Astrocyte of the cerebellum (primary cell): ENCODE measurements around the gene ZNF329.
"Not testable (repeated sequence)": the region's sequence is repeated elsewhere in the genome, so short reads cannot be mapped to it uniquely, and the experiment has no call there.

Experiments
- DNase-seq: peaks from one replicate; pipeline ENCODE4 v3.0.0-alpha.2; 2011; ENCODE audit warnings: low read depth
- H3K4me3 ChIP-seq: 2 replicates; pipeline ENCODE4 v1.5.1; 2011; ENCODE audit warnings: mild to moderate bottlenecking, low read depth, low read length, moderate library complexity
- in situ Hi-C: cut with HindIII; loops from 2 replicates; pipeline ENCODE4 v1.10.0; 2017; ENCODE audit warnings: low sequenced_read_pairs
- TF ChIP-seq, protein P1 (sequence below): IDR thresholded peaks from 2 replicates; pipeline ENCODE4 v1.5.1; 2012; ENCODE audit warnings: low read length, low read depth, moderate library complexity, mild to moderate bottlenecking; ENCODE audit errors: missing control alignments

The ZNF329 gene

DNA sequence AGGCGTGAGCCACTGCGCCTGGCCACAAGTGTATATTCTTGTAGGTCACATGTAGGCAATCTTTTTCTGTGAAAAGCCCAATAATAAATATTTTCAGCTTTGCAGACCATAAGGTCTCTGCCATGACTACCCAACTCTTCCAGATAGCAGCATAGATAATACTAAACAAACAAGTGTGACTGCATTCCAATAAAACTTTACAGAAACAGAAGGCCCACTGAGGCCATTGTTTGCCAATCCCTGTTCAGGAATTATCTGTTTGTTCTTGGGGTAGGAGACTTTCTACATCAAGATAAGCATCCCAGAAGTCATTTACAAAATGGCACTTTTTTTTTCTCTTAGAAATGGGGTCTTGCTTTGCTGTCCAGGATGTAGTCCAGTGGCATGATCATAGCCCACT lies 2.8 kb upstream of the ZNF329 start:
- TF ChIP-seq, protein P1, sequence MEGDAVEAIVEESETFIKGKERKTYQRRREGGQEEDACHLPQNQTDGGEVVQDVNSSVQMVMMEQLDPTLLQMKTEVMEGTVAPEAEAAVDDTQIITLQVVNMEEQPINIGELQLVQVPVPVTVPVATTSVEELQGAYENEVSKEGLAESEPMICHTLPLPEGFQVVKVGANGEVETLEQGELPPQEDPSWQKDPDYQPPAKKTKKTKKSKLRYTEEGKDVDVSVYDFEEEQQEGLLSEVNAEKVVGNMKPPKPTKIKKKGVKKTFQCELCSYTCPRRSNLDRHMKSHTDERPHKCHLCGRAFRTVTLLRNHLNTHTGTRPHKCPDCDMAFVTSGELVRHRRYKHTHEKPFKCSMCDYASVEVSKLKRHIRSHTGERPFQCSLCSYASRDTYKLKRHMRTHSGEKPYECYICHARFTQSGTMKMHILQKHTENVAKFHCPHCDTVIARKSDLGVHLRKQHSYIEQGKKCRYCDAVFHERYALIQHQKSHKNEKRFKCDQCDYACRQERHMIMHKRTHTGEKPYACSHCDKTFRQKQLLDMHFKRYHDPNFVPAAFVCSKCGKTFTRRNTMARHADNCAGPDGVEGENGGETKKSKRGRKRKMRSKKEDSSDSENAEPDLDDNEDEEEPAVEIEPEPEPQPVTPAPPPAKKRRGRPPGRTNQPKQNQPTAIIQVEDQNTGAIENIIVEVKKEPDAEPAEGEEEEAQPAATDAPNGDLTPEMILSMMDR, result no peak
- no peak overlapping the region for H3K4me3 ChIP-seq
- in situ Hi-C loops, result no loop called here
- no peak for DNase-seq

DNA sequence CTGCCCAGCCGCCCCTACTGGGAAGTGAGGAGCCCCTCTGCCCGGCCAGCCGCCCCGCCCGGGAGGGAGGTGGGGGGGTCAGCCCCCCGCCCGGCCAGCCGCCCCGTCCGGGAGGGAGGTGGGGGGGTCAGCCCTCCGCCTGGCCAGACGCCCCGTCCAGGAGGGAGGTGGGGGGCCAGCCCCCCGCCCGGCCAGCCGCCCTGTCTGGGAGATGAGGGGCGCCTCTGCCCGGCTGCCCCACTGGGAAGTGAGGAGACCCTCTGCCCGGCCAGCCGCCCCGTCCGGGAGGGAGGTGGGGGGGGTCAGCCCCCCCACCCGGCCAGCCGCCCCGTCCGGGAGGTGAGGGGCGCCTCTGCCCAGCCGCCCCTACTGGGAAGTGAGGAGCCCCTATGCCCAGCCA lies 3.1 kb downstream of the ZNF329 start:
- in situ Hi-C loops, H3K4me3 ChIP-seq, DNase-seq: not testable (repeated sequence)

DNA sequence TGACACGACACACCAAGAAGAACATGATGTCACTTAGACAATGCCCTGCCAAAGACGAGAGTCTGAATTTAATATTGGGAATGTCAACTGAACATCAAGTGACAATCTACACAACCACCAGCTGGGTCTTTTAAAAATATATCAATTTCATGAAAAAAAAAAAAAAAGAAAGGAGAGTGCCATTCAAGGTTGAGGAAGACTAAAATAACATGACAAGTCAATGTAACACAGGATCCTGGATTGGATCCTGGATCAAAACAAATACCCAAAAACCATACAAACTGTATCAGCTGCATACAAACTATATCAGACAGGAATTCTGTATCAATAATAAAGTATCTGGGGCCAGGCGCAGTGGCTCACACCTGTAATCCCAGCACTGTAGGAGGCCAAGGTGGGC lies 4.7 kb downstream of the ZNF329 start:
- in situ Hi-C loops, result no loop called here
- no peak for DNase-seq
- H3K4me3 ChIP-seq, result no peak overlapping the region
- TF ChIP-seq, protein P1, result no peak

DNA sequence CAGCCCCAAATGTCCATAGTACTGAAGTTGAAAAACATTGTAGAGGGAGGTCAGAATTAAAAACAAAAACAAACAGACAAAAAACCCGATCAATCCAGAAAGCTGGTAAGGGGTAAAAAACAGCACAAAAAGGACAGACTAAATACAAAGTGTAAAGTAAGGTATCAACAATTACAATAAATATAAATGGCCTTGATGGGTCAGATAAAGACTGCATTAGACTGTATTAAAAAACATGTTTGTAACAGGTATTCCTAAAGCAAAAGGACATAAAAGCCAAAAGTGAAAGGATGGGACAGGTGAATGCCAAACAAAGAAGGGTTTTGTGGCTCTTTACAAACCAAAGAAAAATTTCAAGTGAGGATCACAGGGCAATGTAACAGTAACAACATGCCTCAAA lies 16.3 kb downstream of the ZNF329 start:
- in situ Hi-C loops, result no loop called here
- TF ChIP-seq, protein P1, result no peak
- DNase-seq, result no peak
- H3K4me3 ChIP-seq, result no peak overlapping the region

DNA sequence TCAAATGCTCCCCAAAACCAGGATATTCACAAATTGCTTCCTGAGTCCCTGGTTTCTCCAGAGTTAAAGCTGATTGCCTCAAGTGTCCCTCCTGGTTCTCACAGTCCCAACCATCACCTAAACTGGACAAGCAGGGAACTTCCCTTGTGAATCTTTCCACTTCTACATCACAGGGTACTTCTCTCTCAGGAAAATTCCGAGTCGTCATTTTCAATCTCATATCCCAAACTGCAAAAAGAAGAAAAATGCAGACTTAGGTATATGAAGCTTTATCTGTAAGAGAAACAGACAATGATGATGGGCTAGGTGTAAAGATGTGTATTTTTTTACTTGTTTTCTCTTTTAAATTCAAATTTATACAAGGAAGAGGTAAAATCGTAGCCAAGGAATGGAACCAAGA lies 21.3 kb downstream of the ZNF329 start:
- TF ChIP-seq, protein P1, result no peak
- no peak for DNase-seq
- in situ Hi-C loops, result loop anchor here (5.0 kb wide), 1 partner anchor 38 kb away; no protein-coding TSS in a partner anchor
- H3K4me3 ChIP-seq, result no peak overlapping the region

DNA sequence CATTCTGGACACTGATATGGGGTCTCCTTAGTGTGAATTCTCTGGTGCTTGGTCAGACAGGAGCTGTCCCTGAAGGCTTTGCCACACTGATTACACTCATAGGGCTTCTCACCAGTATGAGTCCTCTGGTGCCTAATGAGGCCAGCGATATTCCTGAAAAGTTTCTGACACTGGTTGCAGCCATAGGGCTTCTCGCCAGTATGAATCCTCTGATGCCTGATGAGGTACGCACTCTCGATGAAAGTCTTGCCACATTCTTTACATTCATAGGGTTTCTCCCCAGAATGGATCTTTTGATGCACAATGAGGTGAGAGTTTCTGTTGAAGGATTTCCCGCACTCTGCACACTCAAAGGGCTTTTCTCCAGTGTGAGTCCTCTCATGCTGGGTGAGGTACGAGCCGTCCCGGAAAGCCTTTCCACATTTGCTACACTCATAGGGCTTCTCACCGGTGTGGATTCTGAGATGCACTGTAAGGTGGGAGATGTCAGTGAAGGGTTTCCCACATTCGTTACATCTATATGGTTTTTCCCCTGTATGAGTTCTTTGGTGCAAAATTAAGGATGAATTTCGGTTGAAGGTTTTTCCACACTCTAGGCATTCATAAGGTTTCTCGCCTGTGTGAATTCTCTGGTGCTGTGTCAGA lies 22.4 kb downstream of the ZNF329 start:
- no peak overlapping the region for H3K4me3 ChIP-seq
- no peak for DNase-seq
- TF ChIP-seq, protein P1, result no peak
- in situ Hi-C loops, result loop anchor here (5.0 kb wide), 1 partner anchor 39 kb away; no protein-coding TSS in a partner anchor

DNA sequence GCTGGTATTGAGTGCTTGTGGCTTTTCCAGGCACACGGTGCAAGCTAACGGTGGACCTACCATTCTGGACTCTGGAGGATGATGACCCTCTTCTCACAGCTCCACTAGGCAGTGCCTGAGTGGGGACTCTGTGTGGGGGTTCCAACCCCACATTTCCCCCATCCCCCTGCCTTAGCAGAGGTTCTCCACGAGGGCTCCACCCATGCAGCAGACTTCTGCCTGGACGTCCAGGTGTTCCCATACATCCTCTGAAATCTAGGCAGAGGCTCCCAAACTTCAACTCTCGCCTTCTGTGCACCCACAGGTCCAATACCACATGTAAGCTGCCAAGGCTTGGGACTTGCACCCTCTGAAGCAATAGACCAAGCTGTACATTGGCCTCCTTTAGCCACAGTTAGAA lies 27.2 kb downstream of the ZNF329 start:
- in situ Hi-C loops, result no loop called here
- TF ChIP-seq, protein P1, result no peak

More for the DNA sequence above, 27.2 kb downstream of the ZNF329 start:
- no peak for DNase-seq
- no peak overlapping the region for H3K4me3 ChIP-seq
